Spinal cord (tissue), 10 donors: ENCODE data around the gene ADAMTS3. TPM values are rescaled to one million over a fixed set of nuclear protein-coding genes. Genes with fewer than 3 reads are reported as not detected.

Experiments
- DNase-seq, 6 donors: peaks; one replicate each; pipeline versions ENCODE4 v3.0.0 to v3.0.0-alpha.2; 2013 to 2015; ENCODE audit warnings: low spot score in 6 of 6, low read depth in 4 of 6
- H3K27ac ChIP-seq: one replicate; pipeline ENCODE4 v1.5.1; 2013; ENCODE audit warnings: low read depth, low read length, control low read depth
- H3K27me3 ChIP-seq: one replicate; pipeline ENCODE4 v1.6.1; 2013; ENCODE audit warnings: low read length; ENCODE audit not compliant: control insufficient read depth, insufficient read depth
- H3K36me3 ChIP-seq: one replicate; pipeline ENCODE4 v1.6.1; 2013; ENCODE audit warnings: low read length; ENCODE audit not compliant: control insufficient read depth, insufficient read depth
- H3K4me1 ChIP-seq: one replicate; pipeline ENCODE4 v1.6.1; 2013; ENCODE audit warnings: low read length; ENCODE audit not compliant: control insufficient read depth, insufficient read depth
- H3K4me3 ChIP-seq: one replicate; pipeline ENCODE4 v1.5.1; 2013; ENCODE audit warnings: low read depth, low read length, control low read depth
- H3K9me3 ChIP-seq: one replicate; pipeline ENCODE4 v1.6.1; 2013; ENCODE audit warnings: low read length; ENCODE audit not compliant: control insufficient read depth, insufficient read depth
- WGBS: methylation state at CpG from one replicate; pipeline ENCODE4 v1.1.5; 2013; ENCODE audit warnings: missing lambda C conversion rate; ENCODE audit not compliant: insufficient coverage; 5-methylcytosine and 5-hydroxymethylcytosine counted together
- polyA plus RNA-seq, 2 donors: library from polyadenylated mRNA; unstranded; fragments of 120-200 nt; gene quantifications; one replicate each; pipeline ENCODE4 v1.2.1, GENCODE V29; 2013; ENCODE audit not compliant: insufficient read length in 2 of 2
- total RNA-seq, 2 donors: library from RNA; depleted of rRNA in 1 of 2; stranded (reverse); fragments of 120-200 nt in 1 of 2; fragments of >200 nt in 1 of 2; gene quantifications; one replicate each; pipeline versions ENCODE4 v1.2.3 to v1.2.4, GENCODE V29; 2013 to 2014
- donor health status: healthy.

ADAMTS3 gene
- total and polyA plus RNA-seq, 4 donors = 5.8 to 16.9 (median 7.6) TPM

GRCh38 chr4:72494156-72494555, 74.9 kb downstream of the ADAMTS3 start:
- H3K27ac ChIP-seq = no peak overlapping the region
- no peaks in the 10 kb centered on the region for H3K4me1 ChIP-seq
- no peaks in the 10 kb centered on the region for H3K36me3 ChIP-seq
- no peak for DNase-seq
- H3K27me3 ChIP-seq = no peaks in the 10 kb centered on the region
- H3K4me3 ChIP-seq = no peak overlapping the region
- no peaks in the 10 kb centered on the region for H3K9me3 ChIP-seq

GRCh38 chr4:72489267-72489666, 79.8 kb downstream of the ADAMTS3 start:
- WGBS = no CpG with 5 or more reads among the region's 4 CpGs
- Histone ChIP-seq H3K9me3 (no peaks in the 10 kb centered on the region), H3K27ac (no peak overlapping the region), H3K36me3 (no peaks in the 10 kb centered on the region), H3K4me3 (no peak overlapping the region), H3K4me1 (no peaks in the 10 kb centered on the region), H3K27me3 (no peaks in the 10 kb centered on the region)
- DNase-seq = no peak

- Histone ChIP-seq H3K9me3 (no peaks in the 10 kb centered on the region), H3K27ac (no peak overlapping the region), H3K27me3 (no peaks in the 10 kb centered on the region), H3K36me3 (no peaks in the 10 kb centered on the region), H3K4me1 (no peaks in the 10 kb centered on the region), H3K4me3 (no peak overlapping the region)
- DNase-seq = no peak
These were observed 82.0 kb downstream of the ADAMTS3 start for GRCh38 chr4:72486991-72487390.

- Histone ChIP-seq H3K27me3 (no peaks in the 10 kb centered on the region), H3K4me3 (no peak overlapping the region), H3K27ac (no peak overlapping the region), H3K9me3 (no peaks in the 10 kb centered on the region), H3K36me3 (no peaks in the 10 kb centered on the region), H3K4me1 (no peaks in the 10 kb centered on the region)
- WGBS = no CpG with 5 or more reads among the region's 1 CpG
- no peak for DNase-seq
These were observed 84.0 kb downstream of the ADAMTS3 start for GRCh38 chr4:72484981-72485380.

- H3K27me3 ChIP-seq = no peaks in the 10 kb centered on the region
- no peak overlapping the region for H3K27ac ChIP-seq
- WGBS = no CpG with 5 or more reads among the region's 1 CpG
- H3K4me3 ChIP-seq = no peak overlapping the region
- H3K4me1 ChIP-seq = no peaks in the 10 kb centered on the region
- H3K9me3 ChIP-seq = no peaks in the 10 kb centered on the region
- no peaks in the 10 kb centered on the region for H3K36me3 ChIP-seq
- DNase-seq = no peak
These were observed 95.6 kb downstream of the ADAMTS3 start for GRCh38 chr4:72473434-72473900.

- Histone ChIP-seq H3K9me3 (no peaks in the 10 kb centered on the region), H3K4me1 (no peaks in the 10 kb centered on the region), H3K4me3 (no peak overlapping the region), H3K36me3 (no peaks in the 10 kb centered on the region), H3K27ac (no peak overlapping the region), H3K27me3 (no peaks in the 10 kb centered on the region)
- no peak for DNase-seq
- WGBS = no CpG with 5 or more reads among the region's 2 CpGs
These were observed 97.2 kb downstream of the ADAMTS3 start for GRCh38 chr4:72471816-72472215.

GRCh38 chr4:72468904-72469502, 100.0 kb downstream of the ADAMTS3 start:
- peak in 2 of 6 donors; percentile 33 to 39 for DNase-seq
- WGBS = no CpG with 5 or more reads among the region's 1 CpG
- Histone ChIP-seq H3K4me1 (no peaks in the 10 kb centered on the region), H3K9me3 (no peaks in the 10 kb centered on the region), H3K27ac (no peak overlapping the region), H3K27me3 (no peaks in the 10 kb centered on the region), H3K36me3 (no peaks in the 10 kb centered on the region), H3K4me3 (no peak overlapping the region)

GRCh38 chr4:72467633-72468032, 101.4 kb downstream of the ADAMTS3 start:
- Histone ChIP-seq H3K27ac (no peak overlapping the region), H3K9me3 (no peaks in the 10 kb centered on the region), H3K36me3 (no peaks in the 10 kb centered on the region), H3K27me3 (no peaks in the 10 kb centered on the region), H3K4me3 (no peak overlapping the region), H3K4me1 (no peaks in the 10 kb centered on the region)
- no peak for DNase-seq

- H3K27ac ChIP-seq = no peak overlapping the region
- no peak overlapping the region for H3K4me3 ChIP-seq
- H3K9me3 ChIP-seq = no peaks in the 10 kb centered on the region
- H3K4me1 ChIP-seq = no peaks in the 10 kb centered on the region
- H3K36me3 ChIP-seq = no peaks in the 10 kb centered on the region
- DNase-seq = peak in 3 of 6 donors; percentile 5 to 39 (median 7)
- 51% methylated on average over 2 of the region's 3 CpGs for WGBS
- no peaks in the 10 kb centered on the region for H3K27me3 ChIP-seq
These were observed 105.3 kb downstream of the ADAMTS3 start for GRCh38 chr4:72463724-72464123.

GRCh38 chr4:72457158-72457557, 111.9 kb downstream of the ADAMTS3 start:
- Histone ChIP-seq H3K27ac (no peak overlapping the region), H3K4me1 (no peaks in the 10 kb centered on the region), H3K4me3 (no peak overlapping the region), H3K36me3 (no peaks in the 10 kb centered on the region), H3K27me3 (no peaks in the 10 kb centered on the region), H3K9me3 (no peaks in the 10 kb centered on the region)
- DNase-seq = no peak
- no CpG with 5 or more reads among the region's 3 CpGs for WGBS
